HL-60 (cell line): Measurements from ENCODE around the gene FHIT.

ENCODE experiments used
- DNase-seq, 2 experiments: peaks; one replicate each; pipeline ENCODE4 v3.0.0-alpha.2; 2010 to 2020; ENCODE audit warnings: low read depth in 1 of 2, low spot score in 1 of 2
- H3K27ac ChIP-seq: fragments of 250-450 bp; sonication (Bioruptor Pico); replicated peaks from 2 replicates; pipeline ENCODE4 v1.5.1; 2020; ENCODE audit warnings: mild to moderate bottlenecking, moderate library complexity
- H3K27me3 ChIP-seq: fragments of 250-450 bp; sonication (Bioruptor Pico); 2 replicates; pipeline ENCODE4 v1.5.1; 2021; ENCODE audit warnings: mild to moderate bottlenecking, moderate library complexity; ENCODE audit not compliant: insufficient read depth, poor library complexity, severe bottlenecking
- H3K4me3 ChIP-seq: replicated peaks from 2 replicates; pipeline ENCODE4 v1.5.1; 2011; ENCODE audit warnings: mild to moderate bottlenecking, control low read depth, low read length; ENCODE audit not compliant: insufficient read depth
- GABPA ChIP-seq: IDR thresholded peaks from 2 replicates; pipeline ENCODE4 v1.6.1; 2012; ENCODE audit warnings: low read depth
- POLR2AphosphoS5 ChIP-seq: IDR thresholded peaks from 2 replicates; pipeline ENCODE4 v1.6.1; 2012; ENCODE audit warnings: low read depth
- SPI1 ChIP-seq: IDR thresholded peaks from 2 replicates; pipeline ENCODE4 v1.6.1; 2012; ENCODE audit warnings: low read depth, mild to moderate bottlenecking, borderline replicate concordance
- TF ChIP-seq, protein P1 (sequence below): IDR thresholded peaks from one replicate; pipeline ENCODE4 v1.5.1; 2011; ENCODE audit warnings: low read length, control low read depth, inconsistent platforms; ENCODE audit not compliant: insufficient read depth
- TF ChIP-seq, protein P2 (sequence below): IDR thresholded peaks from 2 replicates; pipeline ENCODE4 v1.6.1; 2012; ENCODE audit warnings: low read depth; ENCODE audit not compliant: insufficient replicate concordance

Gene FHIT

DNA sequence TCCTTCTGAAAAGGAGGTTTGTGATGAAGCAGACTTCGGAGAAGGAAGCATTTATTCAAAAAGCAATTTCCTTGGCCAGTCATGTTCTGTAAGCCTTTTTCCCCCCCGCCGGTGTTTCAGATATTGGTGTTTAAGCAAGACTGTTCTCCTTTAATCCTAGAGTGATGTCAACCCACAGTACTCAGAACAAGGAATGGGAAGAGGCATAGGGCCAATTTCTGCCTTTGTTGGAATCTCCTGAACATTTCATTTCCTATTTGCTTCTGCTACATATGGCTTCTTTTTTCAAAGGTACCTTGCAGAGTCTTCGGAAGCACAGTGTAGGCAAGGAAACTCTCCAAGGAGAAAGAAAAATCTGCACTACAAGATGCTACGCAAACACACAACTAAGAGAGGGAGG lies 1488.3 kb downstream of the FHIT start:
- Histone ChIP-seq H3K27me3 (no peaks in the 10 kb centered on the region), H3K27ac (no peak overlapping the region), H3K4me3 (no peak overlapping the region)
- TF ChIP-seq, protein P1, sequence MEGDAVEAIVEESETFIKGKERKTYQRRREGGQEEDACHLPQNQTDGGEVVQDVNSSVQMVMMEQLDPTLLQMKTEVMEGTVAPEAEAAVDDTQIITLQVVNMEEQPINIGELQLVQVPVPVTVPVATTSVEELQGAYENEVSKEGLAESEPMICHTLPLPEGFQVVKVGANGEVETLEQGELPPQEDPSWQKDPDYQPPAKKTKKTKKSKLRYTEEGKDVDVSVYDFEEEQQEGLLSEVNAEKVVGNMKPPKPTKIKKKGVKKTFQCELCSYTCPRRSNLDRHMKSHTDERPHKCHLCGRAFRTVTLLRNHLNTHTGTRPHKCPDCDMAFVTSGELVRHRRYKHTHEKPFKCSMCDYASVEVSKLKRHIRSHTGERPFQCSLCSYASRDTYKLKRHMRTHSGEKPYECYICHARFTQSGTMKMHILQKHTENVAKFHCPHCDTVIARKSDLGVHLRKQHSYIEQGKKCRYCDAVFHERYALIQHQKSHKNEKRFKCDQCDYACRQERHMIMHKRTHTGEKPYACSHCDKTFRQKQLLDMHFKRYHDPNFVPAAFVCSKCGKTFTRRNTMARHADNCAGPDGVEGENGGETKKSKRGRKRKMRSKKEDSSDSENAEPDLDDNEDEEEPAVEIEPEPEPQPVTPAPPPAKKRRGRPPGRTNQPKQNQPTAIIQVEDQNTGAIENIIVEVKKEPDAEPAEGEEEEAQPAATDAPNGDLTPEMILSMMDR, result no peak
- TF ChIP-seq, protein P2, sequence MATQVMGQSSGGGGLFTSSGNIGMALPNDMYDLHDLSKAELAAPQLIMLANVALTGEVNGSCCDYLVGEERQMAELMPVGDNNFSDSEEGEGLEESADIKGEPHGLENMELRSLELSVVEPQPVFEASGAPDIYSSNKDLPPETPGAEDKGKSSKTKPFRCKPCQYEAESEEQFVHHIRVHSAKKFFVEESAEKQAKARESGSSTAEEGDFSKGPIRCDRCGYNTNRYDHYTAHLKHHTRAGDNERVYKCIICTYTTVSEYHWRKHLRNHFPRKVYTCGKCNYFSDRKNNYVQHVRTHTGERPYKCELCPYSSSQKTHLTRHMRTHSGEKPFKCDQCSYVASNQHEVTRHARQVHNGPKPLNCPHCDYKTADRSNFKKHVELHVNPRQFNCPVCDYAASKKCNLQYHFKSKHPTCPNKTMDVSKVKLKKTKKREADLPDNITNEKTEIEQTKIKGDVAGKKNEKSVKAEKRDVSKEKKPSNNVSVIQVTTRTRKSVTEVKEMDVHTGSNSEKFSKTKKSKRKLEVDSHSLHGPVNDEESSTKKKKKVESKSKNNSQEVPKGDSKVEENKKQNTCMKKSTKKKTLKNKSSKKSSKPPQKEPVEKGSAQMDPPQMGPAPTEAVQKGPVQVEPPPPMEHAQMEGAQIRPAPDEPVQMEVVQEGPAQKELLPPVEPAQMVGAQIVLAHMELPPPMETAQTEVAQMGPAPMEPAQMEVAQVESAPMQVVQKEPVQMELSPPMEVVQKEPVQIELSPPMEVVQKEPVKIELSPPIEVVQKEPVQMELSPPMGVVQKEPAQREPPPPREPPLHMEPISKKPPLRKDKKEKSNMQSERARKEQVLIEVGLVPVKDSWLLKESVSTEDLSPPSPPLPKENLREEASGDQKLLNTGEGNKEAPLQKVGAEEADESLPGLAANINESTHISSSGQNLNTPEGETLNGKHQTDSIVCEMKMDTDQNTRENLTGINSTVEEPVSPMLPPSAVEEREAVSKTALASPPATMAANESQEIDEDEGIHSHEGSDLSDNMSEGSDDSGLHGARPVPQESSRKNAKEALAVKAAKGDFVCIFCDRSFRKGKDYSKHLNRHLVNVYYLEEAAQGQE, result no peak
- no peak for TF ChIP-seq POLR2AphosphoS5
- TF ChIP-seq GABPA, result no peak
- TF ChIP-seq SPI1, result no peak
- DNase-seq, result no peak

DNA sequence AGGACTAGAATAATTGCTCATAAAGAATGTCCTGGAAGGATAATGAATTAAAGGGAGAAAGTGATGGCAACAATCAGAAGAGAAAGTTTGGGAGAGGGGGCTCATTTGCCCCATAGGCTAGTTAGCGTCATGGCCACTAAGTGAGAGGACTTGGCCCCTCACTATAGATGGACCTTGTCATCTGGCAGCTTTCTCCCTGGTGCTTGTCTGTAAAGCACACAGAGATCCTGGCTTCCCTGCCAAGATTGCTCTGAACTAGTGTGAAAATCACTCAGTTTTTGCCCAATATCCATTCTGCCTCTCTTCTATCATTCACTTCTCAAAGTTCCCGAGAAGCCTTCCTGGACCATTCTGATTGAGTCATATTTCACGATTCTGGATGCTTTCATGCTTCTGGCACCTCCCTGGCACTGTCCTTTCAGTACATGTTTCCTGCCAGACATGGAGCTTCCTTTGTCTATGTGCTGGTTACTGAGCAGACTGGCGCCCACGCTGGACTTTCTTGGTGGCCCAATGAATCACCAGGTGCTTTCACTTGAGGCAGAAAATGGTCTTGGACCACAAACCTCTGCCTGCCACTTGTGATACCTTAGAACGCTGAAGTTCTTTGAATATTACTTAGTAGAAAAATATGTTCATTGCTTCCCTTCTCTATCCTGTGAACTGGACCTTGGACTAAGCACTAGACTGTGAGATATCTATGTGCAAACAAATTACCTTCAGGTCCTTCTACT lies 1491.8 kb downstream of the FHIT start:
- no peak for TF ChIP-seq SPI1
- no peak for TF ChIP-seq POLR2AphosphoS5
- TF ChIP-seq GABPA, result no peak
- TF ChIP-seq, protein P1, result no peak
- TF ChIP-seq, protein P2, result no peak
- Histone ChIP-seq H3K27me3 (peaks cover 3% of the 10 kb centered on the region), H3K4me3 (no peak overlapping the region), H3K27ac (no peak overlapping the region)
- no peak for DNase-seq

DNA sequence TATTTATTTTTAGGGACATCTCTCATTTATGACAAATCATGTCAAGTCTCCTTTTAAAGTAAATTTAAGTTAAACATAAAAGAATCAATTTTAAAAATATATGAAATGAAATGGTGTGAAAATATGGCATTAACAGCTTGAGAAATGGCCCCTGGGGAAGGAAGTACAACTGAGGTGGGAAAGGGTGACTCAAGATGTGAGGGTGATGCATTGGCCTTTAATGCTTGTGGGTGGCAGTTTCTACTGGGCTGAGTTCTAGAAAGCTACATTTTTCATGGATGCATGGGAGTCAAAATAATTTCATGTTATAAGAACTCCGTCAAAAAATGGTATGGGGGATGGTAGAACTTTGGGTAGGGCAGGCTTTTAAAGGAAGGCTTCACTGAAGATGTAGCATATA lies 1492.6 kb downstream of the FHIT start:
- no peak for DNase-seq
- H3K27me3 ChIP-seq, result peaks cover 3% of the 10 kb centered on the region
- TF ChIP-seq, protein P2, result no peak
- TF ChIP-seq GABPA, result no peak
- no peak for TF ChIP-seq POLR2AphosphoS5
- no peak for TF ChIP-seq SPI1
- TF ChIP-seq, protein P1, result no peak
- no peak overlapping the region for H3K27ac ChIP-seq
- no peak overlapping the region for H3K4me3 ChIP-seq
